ENCODE results near the gene BMPER.

- TF ChIP-seq EZH2 (IDR thresholded peaks at IDR 0.05) (no peak), POLR2AphosphoS5 (IDR thresholded peaks at IDR 0.05; ENCODE audit: borderline replicate concordance, low read depth, low read length) (no peak), FOXP2 (optimal IDR thresholded peaks at IDR 0.05; ENCODE audit: control extremely low read depth, extremely low read length, insufficient read depth) (no peak)
Measured at GRCh38 chr7:34069676-34070075, 164.3 kb downstream of the BMPER start.

All from SK-N-MC (cell line).